Naive thymus-derived CD8-positive, alpha-beta T cell (primary cell): ENCODE measurements around the gene ZNF816. TPM values are rescaled to one million over a fixed set of nuclear protein-coding genes. Genes with fewer than 3 reads are reported as not detected.
"Not testable (repeated sequence)": the region's sequence is repeated elsewhere in the genome, so short reads cannot be mapped to it uniquely, and the experiment has no call there.

ENCODE experiments used
- ATAC-seq, 2 donors: fragments of 150-1000 bp; cut with Tn5 transposase in 1 of 2; sonication (Bioruptor Pico), chemical (Tn5 transposase) in 1 of 2; 1 replicate in 1 of 2; 2 replicates in 1 of 2; pipeline ENCODE4 v1.10.0; 2021; ENCODE audit warnings: mild to moderate bottlenecking in 2 of 2, moderate library complexity in 2 of 2
- POLR2A ChIA-PET: fragments of 350-600 bp; sonication (Branson Sonifier 250); formaldehyde crosslinking; loops from one replicate; lab custom pipeline; 2021; ENCODE audit warnings: antibody characterized with exemption; lab: Charles Lee
- DNase-seq, 10 donors: peaks; one replicate each; pipeline versions ENCODE4 v3.0.0 to v3.0.0-alpha.2; 2020 to 2022
- H3K27ac Mint-ChIP-seq, 10 donors: one replicate each; pipeline ENCODE4 v1.8.0; 2020 to 2022; ENCODE audit warnings: mild to moderate bottlenecking in 10 of 10, mixed read lengths in 10 of 10, moderate library complexity in 4 of 10, inconsistent platforms in 1 of 10
- H3K27me3 Mint-ChIP-seq, 5 donors: one replicate each; pipeline ENCODE4 v1.8.0; 2021 to 2022; ENCODE audit warnings: mixed read lengths in 5 of 5
- H3K36me3 Mint-ChIP-seq, 3 donors: one replicate each; pipeline ENCODE4 v1.8.0; 2020 to 2022; ENCODE audit warnings: mixed read lengths in 3 of 3, mild to moderate bottlenecking in 2 of 3, inconsistent platforms in 1 of 3
- H3K4me1 Mint-ChIP-seq, 4 donors: one replicate each; pipeline ENCODE4 v1.8.0; 2021 to 2022; ENCODE audit warnings: mixed read lengths in 4 of 4
- H3K4me3 Mint-ChIP-seq, 10 donors: one replicate each; pipeline ENCODE4 v1.8.0; 2020 to 2022; ENCODE audit warnings: mild to moderate bottlenecking in 10 of 10, mixed read lengths in 10 of 10, moderate library complexity in 6 of 10, inconsistent platforms in 1 of 10
- H3K9me3 Mint-ChIP-seq, 9 donors: one replicate each; pipeline ENCODE4 v1.8.0; 2020 to 2022; ENCODE audit warnings: mixed read lengths in 9 of 9, mild to moderate bottlenecking in 3 of 9, inconsistent platforms in 1 of 9, moderate library complexity in 1 of 9
- polyA plus RNA-seq, 3 donors: library from polyadenylated mRNA; unstranded; fragments of 300-500 nt; fragmentation: Illumina TruSeq; gene quantifications; one replicate each; pipeline ENCODE4 v1.2.3, GENCODE V29; 2021
- total RNA-seq, 8 experiments: library from RNA in 2 of 8; stranded (reverse) in 2 of 8; gene quantifications; one replicate each; pipeline ENCODE4 v1.2.3 and lab custom pipeline; 2021 to 2026

ZNF816 gene
- total and polyA plus RNA-seq, 5 experiments from 2014 or later = 5.0 to 21.6 (median 15.4) TPM

GRCh38 chr19:52992109-52993004, 29.7 kb upstream of the ZNF816 start:
- Mint-ChIP-seq H3K9me3 (peaks cover 4 to 66% (median 25%) of the 10 kb centered on the region in 9 donors), H3K36me3 (peaks cover 26 to 41% (median 27%) of the 10 kb centered on the region in 3 donors), H3K27me3 (peaks cover 0 to 16% (median 7%) of the 10 kb centered on the region in 5 donors), H3K4me1 (peaks cover 7 to 14% (median 12%) of the 10 kb centered on the region in 4 donors), H3K27ac (peak overlapping the region in 6 of 10 donors; percentile 57 to 90 (median 80)), H3K4me3 (peak overlapping the region; percentile 74 to 93 (median 87))
- POLR2A ChIA-PET = interaction anchor here (0.7 kb wide), 1 partner anchor 610 kb away, joined by 4 read pairs; no protein-coding TSS in a partner anchor
- DNase-seq (peak in 2 of 10 donors; percentile 14 to 26), ATAC-seq (peak in 1 of 2 donors; percentile 18)

- Mint-ChIP-seq H3K27me3 (peaks cover 0 to 16% (median 7%) of the 10 kb centered on the region in 5 donors), H3K9me3 (peaks cover 13 to 69% (median 32%) of the 10 kb centered on the region in 9 donors), H3K4me1 (peaks cover 7 to 14% (median 12%) of the 10 kb centered on the region in 4 donors), H3K27ac (peak overlapping the region in 2 of 10 donors; percentile 1 to 53), H3K4me3 (peak overlapping the region in 9 of 10 donors; percentile 46 to 93 (median 87)), H3K36me3 (peaks cover 35 to 49% (median 36%) of the 10 kb centered on the region in 3 donors)
- ATAC-seq (no peak), DNase-seq (no peak)
- POLR2A ChIA-PET = no interaction called here
Observed at GRCh38 chr19:52991484-52991883, 28.8 kb upstream of the ZNF816 start.

- no peak overlapping the region for H3K27ac Mint-ChIP-seq
- H3K27me3 Mint-ChIP-seq = peaks cover 0 to 16% (median 7%) of the 10 kb centered on the region in 5 donors
- DNase-seq (no peak), ATAC-seq (no peak)
- POLR2A ChIA-PET = no interaction called here
- peak overlapping the region in 2 of 10 donors; percentile 36 to 51 for H3K4me3 Mint-ChIP-seq
- H3K9me3 Mint-ChIP-seq = peaks cover 16 to 69% (median 38%) of the 10 kb centered on the region in 9 donors
- H3K4me1 Mint-ChIP-seq = peaks cover 7 to 14% (median 12%) of the 10 kb centered on the region in 4 donors
- H3K36me3 Mint-ChIP-seq = peaks cover 41 to 54% (median 42%) of the 10 kb centered on the region in 3 donors
Observed at GRCh38 chr19:52990759-52991418, 28.2 kb upstream of the ZNF816 start.

- Mint-ChIP-seq H3K4me1 (peaks cover 7 to 13% (median 9%) of the 10 kb centered on the region in 4 donors), H3K4me3 (no peak overlapping the region), H3K36me3 (peaks cover 54 to 63% (median 58%) of the 10 kb centered on the region in 3 donors), H3K9me3 (peaks cover 16 to 84% (median 39%) of the 10 kb centered on the region in 9 donors), H3K27me3 (peaks cover 0 to 13% (median 7%) of the 10 kb centered on the region in 5 donors), H3K27ac (no peak overlapping the region)
- no peak for DNase-seq
- POLR2A ChIA-PET = no interaction called here
- ATAC-seq = no peak
Observed at GRCh38 chr19:52988506-52988905, 25.8 kb upstream of the ZNF816 start.

DNA sequence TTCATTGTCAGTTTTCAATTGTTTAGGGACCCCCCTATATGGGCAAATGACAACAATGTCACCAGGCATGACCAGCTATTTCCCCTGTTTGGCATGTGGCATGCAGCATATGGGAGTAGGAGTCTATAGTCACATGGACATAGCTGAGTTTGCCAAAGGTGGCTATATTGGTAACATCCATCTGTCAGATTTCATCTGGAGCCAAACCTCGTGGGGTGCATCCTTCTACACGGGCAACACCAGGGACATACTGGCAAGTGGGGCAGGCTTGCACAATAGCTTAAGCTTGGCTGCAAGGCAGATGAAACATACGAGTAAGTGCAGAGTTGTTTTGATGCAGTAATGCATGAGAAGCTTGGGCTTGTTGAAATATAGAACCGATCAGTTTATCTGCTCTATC, 24.5 kb upstream of the ZNF816 start:
- peaks cover 54 to 64% (median 59%) of the 10 kb centered on the region in 3 donors for H3K36me3 Mint-ChIP-seq
- H3K4me1 Mint-ChIP-seq = peaks cover 3 to 6% (median 4%) of the 10 kb centered on the region in 4 donors
- no peak overlapping the region for H3K27ac Mint-ChIP-seq
- no peak for DNase-seq
- POLR2A ChIA-PET = interaction anchor here (0.6 kb wide), 1 partner anchor 13 kb away, joined by 4 read pairs; no protein-coding TSS in a partner anchor
- H3K9me3 Mint-ChIP-seq = peaks cover 15 to 92% (median 37%) of the 10 kb centered on the region in 9 donors
- H3K4me3 Mint-ChIP-seq = no peak overlapping the region
- H3K27me3 Mint-ChIP-seq = peaks cover 0 to 6% (median 4%) of the 10 kb centered on the region in 5 donors
- ATAC-seq = no peak

DNA sequence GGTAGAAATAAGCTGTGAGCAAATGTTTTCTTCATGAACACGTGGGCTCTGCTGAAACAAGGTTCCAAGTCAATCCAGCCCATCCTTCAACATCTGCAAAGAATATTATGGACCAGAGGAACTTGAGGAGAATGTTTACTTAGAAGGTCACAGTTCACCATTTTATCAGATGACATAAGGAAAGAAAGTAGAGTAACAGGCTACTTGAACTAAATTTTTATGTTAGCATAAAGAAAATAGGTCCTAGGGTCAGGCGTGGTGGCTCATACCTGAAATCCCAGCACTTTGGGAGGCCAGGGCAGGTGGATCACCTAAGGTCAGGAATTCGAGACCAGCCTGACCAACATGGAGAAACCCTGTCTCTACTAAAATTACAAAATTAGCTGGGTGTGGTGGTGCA, 20.5 kb upstream of the ZNF816 start:
- peaks cover 14 to 89% (median 34%) of the 10 kb centered on the region in 9 donors for H3K9me3 Mint-ChIP-seq
- H3K4me1 Mint-ChIP-seq, ATAC-seq, POLR2A ChIA-PET, DNase-seq, H3K27me3 Mint-ChIP-seq, H3K27ac Mint-ChIP-seq, H3K4me3 Mint-ChIP-seq: not testable (repeated sequence)
- H3K36me3 Mint-ChIP-seq = peaks cover 38 to 57% (median 57%) of the 10 kb centered on the region in 3 donors

- POLR2A ChIA-PET = interaction anchor here (0.8 kb wide), 1 partner anchor 18 kb away, joined by 3 read pairs; the partner anchor contains the start of gene ZNF816
Observed at GRCh38 chr19:52981329-52981728, 18.6 kb upstream of the ZNF816 start.

GRCh38 chr19:52967772-52968171, 5.1 kb upstream of the ZNF816 start:
- no peak overlapping the region for H3K4me3 Mint-ChIP-seq
- H3K27ac Mint-ChIP-seq = no peak overlapping the region
- ATAC-seq (no peak), DNase-seq (no peak)
- POLR2A ChIA-PET = no interaction called here
- peaks cover 19 to 54% (median 30%) of the 10 kb centered on the region in 3 donors for H3K36me3 Mint-ChIP-seq
- H3K27me3 Mint-ChIP-seq = peaks cover 0 to 2% (median 0%) of the 10 kb centered on the region in 5 donors
- peaks cover 2 to 11% (median 10%) of the 10 kb centered on the region in 4 donors for H3K4me1 Mint-ChIP-seq
- H3K9me3 Mint-ChIP-seq = peaks cover 0 to 62% (median 45%) of the 10 kb centered on the region in 9 donors

More at GRCh38 chr19:52981329-52981728, 18.6 kb upstream of the ZNF816 start:
- no peak for DNase-seq
- ATAC-seq = no peak
- Mint-ChIP-seq H3K36me3 (peaks cover 20 to 51% (median 50%) of the 10 kb centered on the region in 3 donors), H3K27ac (no peak overlapping the region), H3K9me3 (peaks cover 2 to 82% (median 22%) of the 10 kb centered on the region in 9 donors), H3K4me1 (no peaks in the 10 kb centered on the region), H3K27me3 (no peaks in the 10 kb centered on the region), H3K4me3 (no peak overlapping the region)

DNA sequence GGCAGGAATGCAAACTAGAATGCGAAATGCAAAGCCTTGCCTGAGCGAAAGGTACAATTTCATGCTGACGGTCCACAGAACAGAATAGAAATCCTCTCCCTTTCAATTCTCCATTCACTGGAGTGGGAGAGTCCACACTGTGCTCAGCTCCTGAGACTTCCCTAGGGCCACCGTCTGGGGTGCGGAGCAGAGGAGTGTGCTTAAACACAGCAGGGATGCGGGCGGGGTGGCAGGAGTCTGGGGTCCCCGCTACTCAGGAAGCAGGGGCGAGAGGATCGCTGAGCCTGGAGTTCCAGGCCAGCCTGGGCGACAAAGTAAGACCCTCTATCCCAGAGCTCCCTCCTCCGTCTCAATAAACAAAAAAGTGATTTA, 552 bp upstream of the ZNF816 start:
- ATAC-seq (peak; percentile 8 to 24), DNase-seq (peak in 1 of 10 donors; percentile 5)
- Mint-ChIP-seq H3K4me1 (peaks cover 5 to 29% (median 24%) of the 10 kb centered on the region in 4 donors), H3K36me3 (peaks cover 25 to 59% (median 26%) of the 10 kb centered on the region in 3 donors), H3K4me3 (peak overlapping the region; percentile 90 to 96 (median 94)), H3K27ac (peak overlapping the region; percentile 91 to 98 (median 95)), H3K9me3 (peaks cover 0 to 67% (median 26%) of the 10 kb centered on the region in 9 donors), H3K27me3 (no peaks in the 10 kb centered on the region)
- POLR2A ChIA-PET = interaction anchor here (0.6 to 2.6 kb wide), 10 partner anchors 17 to 774 kb away, joined by 3 to 6 read pairs (median 3); partner anchors contain the start of genes PPP2R1A, ZNF320, ZNF347 and ZNF766

DNA sequence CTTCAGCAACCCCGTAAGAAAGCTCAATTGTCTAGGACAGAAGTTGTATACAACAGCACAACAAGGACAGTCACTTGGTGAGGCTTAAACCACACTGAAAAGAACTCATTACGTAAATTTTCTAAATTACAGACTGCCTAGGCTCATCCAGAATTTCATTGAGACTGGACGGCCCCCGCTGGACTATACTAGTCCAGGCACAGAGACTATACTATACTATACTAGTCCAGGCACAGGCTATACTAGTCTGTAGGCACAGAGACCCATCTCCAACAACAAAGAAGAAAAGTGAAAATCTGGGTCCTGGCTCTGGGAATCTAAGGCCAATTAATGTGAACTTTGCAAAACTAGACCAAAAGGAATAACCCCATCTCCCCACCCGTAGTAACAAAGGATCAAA, 700 bp downstream of the ZNF816 start:
- peak overlapping the region; percentile 90 to 96 (median 94) for H3K4me3 Mint-ChIP-seq
- DNase-seq (no peak), ATAC-seq (no peak)
- peaks cover 5 to 29% (median 24%) of the 10 kb centered on the region in 4 donors for H3K4me1 Mint-ChIP-seq
- H3K9me3 Mint-ChIP-seq = peaks cover 0 to 67% (median 20%) of the 10 kb centered on the region in 9 donors
- no peaks in the 10 kb centered on the region for H3K27me3 Mint-ChIP-seq
- POLR2A ChIA-PET = interaction anchor here (2.6 kb wide), 1 partner anchor 16 kb away, joined by 6 read pairs; no protein-coding TSS in a partner anchor
- H3K27ac Mint-ChIP-seq = peak overlapping the region; percentile 91 to 98 (median 95)
- peaks cover 33 to 60% (median 38%) of the 10 kb centered on the region in 3 donors for H3K36me3 Mint-ChIP-seq

- Mint-ChIP-seq H3K9me3 (peaks cover 13 to 74% (median 31%) of the 10 kb centered on the region in 9 donors), H3K4me1 (peaks cover 5 to 29% (median 24%) of the 10 kb centered on the region in 4 donors), H3K4me3 (peak overlapping the region in 2 of 10 donors; percentile 4 to 45), H3K36me3 (peaks cover 53 to 76% (median 61%) of the 10 kb centered on the region in 3 donors), H3K27me3 (no peaks in the 10 kb centered on the region), H3K27ac (no peak overlapping the region)
- no peak for ATAC-seq
- POLR2A ChIA-PET = no interaction called here
- no peak for DNase-seq
Observed at GRCh38 chr19:52959613-52960295, 2.9 kb downstream of the ZNF816 start.
